Renal cortex interstitium (tissue), 11 donors: ENCODE data around the gene TIAM1. TPM values are rescaled to one million over a fixed set of nuclear protein-coding genes. Genes with fewer than 3 reads are reported as not detected.
A peak's percentile ranks its signal among the peaks of the same experiment; 100 is the strongest.

Experiments used
- DNase-seq, 11 donors: peaks; one replicate each; pipeline ENCODE4 v3.0.0-alpha.2; 2013; ENCODE audit warnings: low read depth in 9 of 11, low spot score in 4 of 11; ENCODE audit errors: extremely low read depth in 1 of 11
- polyA plus RNA-seq, 3 donors: library from polyadenylated mRNA; unstranded; fragments of 120-200 nt; gene quantifications; one replicate each; pipeline ENCODE4 v1.2.1, GENCODE V29; 2013; ENCODE audit not compliant: insufficient read length in 3 of 3

TIAM1 gene
- polyA plus RNA-seq, 3 donors, result 13.5 to 15.9 (median 14.3) TPM

DNA sequence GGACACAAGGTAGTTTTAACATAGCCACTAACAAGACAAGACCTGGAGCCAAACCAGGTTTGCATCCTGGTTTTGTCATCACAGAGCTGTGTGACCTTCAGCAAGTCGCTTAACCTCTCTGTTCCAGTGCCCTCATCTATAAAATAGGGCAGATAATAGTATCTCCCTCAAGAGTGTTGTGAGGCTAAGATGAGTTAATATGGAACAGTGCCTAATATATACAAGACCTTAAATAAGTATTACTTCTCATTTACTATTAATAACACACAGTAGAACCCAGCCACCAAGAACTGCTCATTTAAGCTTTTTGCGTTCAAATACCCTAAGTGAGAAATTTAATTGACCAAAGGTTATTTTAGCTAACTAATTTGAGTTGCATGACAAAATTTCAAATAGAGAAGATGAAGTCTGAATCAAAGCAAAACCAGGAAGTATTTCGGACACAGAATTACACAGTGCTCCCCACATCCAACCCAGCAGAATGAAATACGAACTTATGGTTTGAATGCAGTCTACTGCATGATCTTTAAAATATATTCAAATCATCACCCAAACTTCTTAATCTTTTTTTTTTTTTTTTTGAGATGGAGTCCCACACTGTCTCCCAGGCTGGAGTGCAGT, 181.9 kb downstream of the TIAM1 start:
- DNase-seq, result no peak

DNA sequence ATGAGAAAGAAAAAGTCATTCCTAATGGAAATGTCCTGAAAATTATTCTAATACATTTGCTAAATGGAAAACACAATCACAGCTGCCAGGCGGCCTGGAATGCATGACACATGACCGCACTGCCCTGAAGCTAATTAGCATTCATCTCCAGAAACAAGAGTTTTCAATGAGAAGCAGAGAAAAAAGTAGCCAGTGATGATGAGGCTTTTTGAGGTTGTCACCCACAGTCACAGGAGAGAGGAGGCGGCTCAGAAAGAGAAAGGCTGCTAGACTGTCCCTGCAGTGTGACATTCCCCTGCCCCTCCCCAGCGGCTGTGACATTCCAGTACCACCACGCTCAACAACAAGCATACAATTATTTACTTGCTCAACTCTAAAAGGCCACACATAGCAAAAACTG, 182.9 kb downstream of the TIAM1 start:
- DNase-seq, result peak in 1 of 11 donors; percentile 22

DNA sequence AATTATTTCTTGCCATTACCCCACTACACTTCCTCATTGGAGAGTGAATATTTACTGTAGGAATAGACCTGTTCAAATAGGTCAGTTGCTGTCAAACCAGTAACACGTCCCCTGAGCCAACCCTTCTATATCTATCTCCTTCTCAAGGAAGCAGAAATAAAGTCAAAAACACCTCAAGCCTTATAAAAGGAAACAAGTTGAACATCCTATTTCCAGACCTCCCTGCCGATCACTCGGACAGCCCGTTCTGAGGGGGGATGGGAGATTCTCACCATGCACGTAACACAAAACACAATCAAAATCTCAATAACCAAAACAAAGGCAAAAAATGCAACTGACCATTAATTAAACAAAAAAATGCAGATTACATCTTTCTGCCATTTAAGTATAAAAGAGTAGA, 184.3 kb downstream of the TIAM1 start:
- DNase-seq, result no peak

DNA sequence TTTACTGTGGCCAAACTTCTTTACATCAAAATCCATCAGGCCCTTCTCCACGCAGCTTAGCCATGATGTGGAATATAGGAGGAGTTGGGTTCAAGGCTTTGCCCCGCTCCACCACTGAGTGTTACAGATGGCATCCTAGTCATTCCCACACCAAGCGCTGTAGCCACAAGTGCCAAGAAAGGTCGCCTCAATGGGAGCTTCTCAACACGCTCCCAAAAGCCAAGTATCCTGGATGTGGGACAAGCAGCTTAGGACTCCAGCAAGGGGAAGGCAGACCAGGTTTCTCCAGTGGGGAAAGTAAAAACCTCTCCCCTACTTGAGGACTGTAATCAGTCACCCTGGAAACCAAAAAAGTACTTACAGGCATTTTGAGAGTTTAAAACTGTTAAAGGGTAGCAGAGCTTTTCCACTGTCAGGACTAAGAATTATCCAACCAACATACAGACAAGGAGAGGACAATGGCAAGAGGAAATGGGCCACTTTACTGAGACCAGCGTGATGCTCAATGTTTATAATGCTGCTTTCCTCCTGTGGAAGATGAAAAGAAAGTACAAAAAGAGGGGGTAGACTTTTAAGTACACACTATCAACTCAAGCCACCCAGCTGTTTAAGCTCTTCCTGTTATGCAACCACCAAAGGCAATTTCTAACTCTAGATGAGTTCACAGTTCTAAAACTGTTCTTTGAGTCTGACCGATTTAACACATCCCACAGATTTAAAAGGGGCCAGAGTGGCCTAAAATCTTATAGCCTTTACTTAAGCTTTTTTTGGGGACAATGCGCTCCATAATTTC, 185.1 kb downstream of the TIAM1 start:
- no peak for DNase-seq

DNA sequence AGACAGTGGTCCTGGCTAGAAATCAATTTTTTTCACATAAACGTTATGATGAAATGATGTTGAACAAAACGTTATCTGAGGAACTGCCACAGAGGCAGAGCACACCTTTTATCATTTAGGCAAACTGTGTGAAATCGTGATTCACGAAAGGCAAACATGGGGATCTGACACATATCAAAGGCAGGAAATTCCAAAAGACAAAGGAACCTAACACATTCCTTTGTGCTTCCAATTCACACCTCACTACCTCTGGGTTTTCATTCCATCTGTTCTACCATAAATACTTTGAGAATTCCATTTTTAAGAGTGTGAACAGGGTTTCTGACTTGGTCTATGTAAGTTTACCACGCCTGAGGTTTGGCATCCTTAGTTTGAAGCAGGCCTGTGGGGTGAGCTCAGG, 186.3 kb downstream of the TIAM1 start:
- no peak for DNase-seq

DNA sequence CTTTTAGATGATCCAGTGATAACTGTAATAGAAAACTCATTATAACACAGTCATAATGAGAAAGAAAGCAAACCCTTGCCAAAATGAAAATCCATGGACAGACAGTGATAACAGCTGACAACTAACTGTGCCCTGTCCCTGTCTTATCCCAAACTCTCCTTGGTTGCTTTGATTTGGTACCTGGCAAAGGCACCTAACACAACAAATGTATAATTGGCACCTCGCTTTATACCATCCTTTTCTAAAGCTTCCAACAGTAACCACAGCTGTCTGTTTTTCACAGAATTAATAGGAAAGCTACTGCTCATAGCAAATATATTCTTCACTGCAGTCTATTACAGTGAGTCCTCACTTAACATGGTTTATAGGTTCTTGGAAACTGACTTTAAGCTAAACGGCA, 187.4 kb downstream of the TIAM1 start:
- no peak for DNase-seq

DNA sequence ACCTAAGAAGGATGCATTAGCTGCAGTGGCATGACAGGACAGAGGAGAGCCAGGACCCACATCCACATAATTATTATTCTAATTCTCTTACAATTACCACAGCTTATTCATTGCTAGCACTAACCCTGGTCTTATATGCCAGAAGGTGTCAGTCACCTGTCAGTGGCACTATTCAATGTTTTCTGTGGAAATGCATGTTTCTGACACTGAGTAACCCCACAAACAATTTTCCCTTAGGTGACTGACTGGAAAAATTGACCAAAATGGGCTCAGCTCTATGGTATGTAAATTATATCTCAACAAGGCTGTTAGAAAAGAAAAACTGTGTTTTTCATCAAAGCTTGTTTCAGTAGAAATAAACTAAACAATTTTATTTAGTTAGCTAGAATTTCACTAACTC, 187.9 kb downstream of the TIAM1 start:
- DNase-seq, result no peak

DNA sequence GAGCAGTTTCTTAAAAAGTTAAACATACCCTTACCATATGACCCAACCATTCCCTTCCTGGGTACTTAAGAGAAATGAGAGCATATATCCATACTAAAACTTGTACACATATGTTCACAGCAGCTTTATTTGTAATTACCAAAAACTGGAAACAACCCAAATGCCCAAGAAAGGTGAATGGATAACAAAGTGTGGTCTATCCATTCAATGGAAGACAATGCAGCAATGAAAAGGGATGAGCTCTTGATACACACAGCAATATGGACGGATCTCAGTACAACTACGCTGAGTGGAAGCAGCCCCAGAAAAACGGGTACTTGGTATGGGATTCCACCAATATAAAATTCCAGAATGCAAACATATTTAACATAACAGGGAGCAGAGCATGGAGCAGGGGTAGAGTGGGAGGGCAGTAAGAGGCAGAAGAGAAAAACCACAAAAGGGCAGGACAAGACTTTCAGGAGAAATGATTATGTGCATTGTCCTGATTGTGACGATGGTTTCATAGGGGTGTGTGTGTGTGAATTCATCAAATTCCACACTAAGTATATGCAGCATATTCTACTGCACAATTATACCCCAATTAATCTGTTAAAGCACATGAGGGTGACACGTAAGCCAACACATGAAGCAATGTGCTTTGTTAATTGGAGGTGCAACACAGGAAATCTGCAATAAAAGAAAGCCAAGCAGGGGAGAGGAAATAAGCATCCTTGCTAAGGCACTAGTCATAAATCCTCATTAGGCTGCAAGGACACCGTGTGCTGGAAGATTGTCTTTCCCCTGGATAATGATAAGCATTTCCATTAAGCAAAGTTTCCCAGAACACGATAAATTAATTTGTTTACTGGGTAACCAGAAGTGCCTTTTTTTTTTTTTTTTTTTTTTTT, 192.7 kb downstream of the TIAM1 start:
- DNase-seq, result no peak

DNA sequence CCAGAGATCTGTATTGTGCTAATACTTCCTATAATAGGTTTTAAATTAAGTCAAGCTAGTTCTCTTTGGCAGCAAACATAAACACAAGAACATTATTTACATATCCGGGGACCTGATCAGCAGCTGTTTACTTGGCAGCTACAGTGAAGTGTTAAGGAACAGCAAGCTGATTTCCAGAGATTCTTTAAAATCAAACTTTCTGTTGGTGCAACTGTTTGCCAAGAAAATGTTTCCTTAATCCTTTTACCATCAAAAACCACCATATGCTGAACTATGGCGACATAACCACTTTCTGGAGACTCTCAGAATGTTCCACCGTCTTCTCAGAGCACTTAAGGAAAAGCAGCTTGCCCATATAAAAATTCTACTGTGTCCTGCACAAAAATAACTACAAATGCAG, 198.8 kb downstream of the TIAM1 start:
- no peak for DNase-seq

DNA sequence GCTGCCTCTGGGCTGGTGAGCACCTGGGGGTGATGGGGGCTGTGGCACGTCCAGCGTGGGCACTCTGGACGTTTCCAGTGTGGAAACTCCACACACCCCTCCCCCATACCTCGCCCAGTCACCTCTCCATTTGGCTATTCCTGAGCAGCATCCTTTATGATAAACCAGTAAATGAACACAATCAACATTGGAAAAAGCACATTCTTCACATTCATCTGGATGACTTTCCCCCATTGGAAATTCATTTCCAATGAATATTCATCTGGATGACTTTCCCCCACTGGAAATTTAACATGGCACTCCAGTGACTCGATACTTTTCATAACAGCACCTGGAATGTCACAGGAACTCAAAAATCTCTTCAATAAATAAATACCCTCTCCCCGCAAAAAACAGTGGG, 201.0 kb downstream of the TIAM1 start:
- no peak for DNase-seq

DNA sequence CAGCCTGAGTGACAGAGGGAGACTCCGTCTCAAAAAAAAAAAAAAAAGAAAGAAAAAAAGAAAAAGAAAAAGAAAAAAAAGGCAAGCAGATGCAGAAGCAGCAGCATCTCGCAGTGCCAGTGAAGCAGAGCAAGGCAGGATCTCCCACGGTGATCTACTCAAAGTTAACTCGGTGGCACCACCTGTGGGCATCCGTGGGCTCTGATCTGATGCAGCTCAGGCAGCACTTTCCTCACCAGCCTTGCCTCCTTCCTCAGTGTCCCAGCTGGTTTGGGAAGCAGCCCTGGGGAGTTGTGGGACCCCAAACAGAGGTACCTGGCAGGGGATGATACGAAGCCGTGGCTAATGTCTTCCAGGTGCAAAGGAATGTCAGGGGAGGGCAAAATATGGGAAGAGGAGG, 201.5 kb downstream of the TIAM1 start:
- peak in 2 of 11 donors; percentile 18 to 22 for DNase-seq

DNA sequence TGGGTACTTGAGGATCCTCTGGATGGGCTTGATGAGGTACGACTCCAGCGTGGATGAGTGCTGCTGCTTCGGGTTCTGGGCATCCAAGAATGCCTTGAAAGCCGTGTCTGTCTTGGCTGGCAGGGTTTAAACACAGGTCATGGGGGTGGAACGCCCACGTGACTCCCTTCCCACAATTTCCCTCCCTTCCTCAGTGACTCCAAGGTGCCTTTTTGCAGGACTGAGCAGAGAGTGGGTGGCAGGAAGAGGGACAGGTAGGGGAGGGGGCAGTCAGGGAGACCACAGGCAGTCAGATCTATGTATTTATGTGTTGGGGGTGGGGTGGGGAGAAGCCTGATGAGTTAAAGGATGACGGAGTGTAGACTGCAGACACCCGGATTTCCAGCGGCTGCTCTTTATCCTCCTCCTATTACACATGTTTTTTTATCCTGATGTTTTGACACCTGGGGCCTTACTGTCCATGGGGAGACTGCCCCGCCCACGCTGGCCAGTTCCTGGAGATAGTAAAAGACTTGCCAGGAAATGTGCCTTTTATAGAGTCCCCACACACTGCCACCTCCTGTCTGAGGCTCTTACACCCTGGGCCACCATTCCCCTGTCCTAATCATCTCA, 202.6 kb downstream of the TIAM1 start:
- peak in 4 of 11 donors; percentile 9 to 42 (median 29) for DNase-seq

DNA sequence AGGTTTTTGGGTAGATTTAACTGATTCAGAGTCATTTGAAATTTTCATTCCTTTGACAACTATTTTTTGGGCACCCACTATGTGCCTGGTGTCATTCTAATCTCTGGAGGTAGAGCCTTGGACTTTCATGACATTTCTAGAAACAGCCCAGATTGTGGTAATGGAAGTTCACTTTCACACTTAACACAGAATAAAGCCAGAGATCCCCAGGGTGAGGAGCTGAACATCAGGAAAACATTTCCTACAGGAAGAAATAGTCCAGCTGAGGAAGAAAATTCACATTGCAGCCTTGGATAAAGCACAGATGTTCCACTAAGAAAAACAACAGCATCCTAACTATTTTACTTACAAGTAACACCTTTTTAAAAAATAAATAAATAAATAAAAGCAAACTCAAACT, 203.4 kb downstream of the TIAM1 start:
- no peak for DNase-seq

DNA sequence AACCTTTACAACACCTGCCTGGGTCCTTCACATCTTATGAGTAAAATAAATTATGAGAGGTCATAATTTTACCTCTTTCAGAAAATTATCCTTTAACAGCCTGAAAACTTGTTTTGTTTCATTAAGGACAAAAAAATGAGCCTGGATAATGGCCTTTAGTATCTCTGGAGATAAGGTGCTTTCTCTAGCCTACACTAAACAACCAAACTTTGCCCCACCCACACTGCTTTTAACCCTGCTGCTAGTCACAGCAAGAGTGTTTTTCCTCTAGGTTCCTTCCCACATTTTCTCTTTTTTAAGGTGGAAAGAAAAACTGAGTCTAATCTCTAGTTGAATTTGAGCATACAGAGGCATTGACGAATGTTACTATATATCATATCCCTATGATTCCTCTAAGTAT, 204.0 kb downstream of the TIAM1 start:
- no peak for DNase-seq

DNA sequence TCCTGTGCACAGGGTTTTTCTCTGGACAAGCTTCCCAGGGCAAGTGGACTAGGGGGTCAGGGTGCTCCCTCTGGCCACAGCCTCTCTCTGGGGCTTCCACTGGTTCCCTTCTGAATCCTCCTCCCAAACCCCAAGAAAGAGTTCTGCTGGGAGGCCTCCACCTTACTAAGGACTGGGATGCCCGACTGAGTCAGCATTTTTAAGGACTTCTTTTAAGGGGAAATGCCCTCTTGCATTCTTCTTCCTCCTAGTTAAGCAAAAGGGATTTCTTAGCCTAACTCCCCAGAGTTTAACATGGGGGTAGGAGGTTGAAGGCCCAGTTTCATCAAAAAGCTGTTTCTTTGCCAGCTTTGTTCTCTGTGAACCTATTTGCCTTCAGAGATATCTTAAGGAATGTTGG, 206.1 kb downstream of the TIAM1 start:
- no peak for DNase-seq

DNA sequence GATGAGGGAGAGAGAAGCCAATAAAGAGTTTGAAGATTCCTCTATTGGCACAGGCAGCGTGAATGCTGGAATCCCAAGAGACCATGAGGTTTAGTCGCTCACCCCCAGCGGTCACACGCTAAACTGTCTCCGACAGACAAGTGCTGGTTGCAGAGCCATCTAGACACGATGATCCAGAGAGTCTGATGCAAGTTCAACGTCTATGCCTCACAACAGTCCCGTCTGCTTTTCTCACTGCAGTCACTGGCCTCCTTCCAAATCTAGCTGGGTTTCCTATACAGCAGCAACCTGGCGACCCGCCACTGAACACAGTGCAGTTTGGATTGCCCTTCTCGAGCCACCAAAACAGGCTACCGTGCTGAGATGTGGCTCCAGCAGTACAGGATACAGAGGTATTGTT, 207.2 kb downstream of the TIAM1 start:
- DNase-seq, result no peak

DNA sequence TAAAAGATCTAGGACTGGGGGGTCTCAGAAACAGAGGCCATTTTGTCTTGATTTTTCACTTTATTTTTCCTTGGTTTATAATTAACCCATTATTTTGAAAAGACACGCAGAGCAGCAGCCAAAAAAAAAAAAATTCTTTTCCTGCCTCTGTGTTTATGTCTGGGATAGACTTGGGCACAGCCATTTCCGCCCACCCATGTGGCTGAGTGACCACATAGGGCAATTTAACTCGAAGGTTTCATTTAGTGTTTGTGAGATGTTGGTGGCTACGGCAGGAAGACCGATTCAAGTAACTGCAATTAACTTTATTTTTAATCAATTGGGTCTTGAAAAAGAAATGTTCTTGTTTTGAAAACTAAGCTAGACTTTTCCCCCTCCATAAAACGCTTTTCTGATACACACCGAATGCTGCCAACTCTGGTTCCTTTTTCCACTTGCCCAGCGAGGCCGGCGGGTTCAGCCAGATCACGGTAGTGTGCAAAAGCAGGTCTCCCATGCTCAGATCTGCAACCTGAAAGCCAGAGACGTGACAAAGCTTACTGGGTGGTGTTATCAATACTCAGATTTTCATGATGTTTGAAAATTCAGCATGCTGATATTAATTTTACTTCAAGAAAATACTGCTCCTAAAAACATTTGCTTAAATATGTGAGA, 208.4 kb downstream of the TIAM1 start:
- no peak for DNase-seq

DNA sequence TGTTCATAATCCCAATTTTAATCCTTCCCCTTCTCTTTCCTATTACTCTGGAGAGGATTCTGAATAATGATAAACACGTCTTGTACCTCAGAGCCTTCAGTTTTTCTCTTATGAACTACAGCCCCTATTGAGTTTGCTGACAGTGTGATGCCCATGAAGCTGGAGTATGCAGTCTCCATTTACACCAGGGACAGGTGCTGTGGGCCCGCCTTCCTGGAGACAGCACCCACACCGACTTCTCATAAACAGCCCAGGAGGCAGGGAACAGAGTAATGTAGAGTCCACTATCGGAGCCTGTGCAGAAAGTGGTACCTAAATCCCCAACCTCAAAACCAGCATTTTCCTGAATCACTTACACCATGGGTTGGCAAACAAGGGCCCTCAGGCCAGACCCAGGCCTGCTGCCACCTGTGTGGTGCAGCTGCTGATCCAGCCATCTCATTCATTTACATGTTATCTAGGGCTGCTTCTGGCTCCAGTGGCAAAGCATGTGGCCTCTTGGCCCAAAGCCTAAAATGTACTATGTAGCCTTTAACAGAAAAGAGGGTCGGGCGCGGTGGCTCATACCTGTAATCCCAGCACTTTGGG, 210.7 kb downstream of the TIAM1 start:
- no peak for DNase-seq
